Islet of Langerhans (tissue), 1 donor: ENCODE data around the gene PDE4C.
A peak's percentile ranks its signal among the peaks of the same experiment; 100 is the strongest.

Experiments used
- FAIRE-seq: peaks from one replicate; lab custom pipeline; 2011; peaks lifted over from hg19 to GRCh38; lab: Jason Lieb, UNC

Gene PDE4C

GRCh38 chr19:18198374-18198773 is 27.9 kb downstream of the PDE4C start:
- no peak for FAIRE-seq

- no peak for FAIRE-seq
Measured at GRCh38 chr19:18197941-18198340, 28.3 kb downstream of the PDE4C start.

- no peak for FAIRE-seq
Measured at GRCh38 chr19:18197306-18197705, 28.9 kb downstream of the PDE4C start.

GRCh38 chr19:18196511-18196845 is 29.8 kb downstream of the PDE4C start:
- FAIRE-seq = no peak

- no peak for FAIRE-seq
Measured at GRCh38 chr19:18194554-18195238, 31.5 kb downstream of the PDE4C start.

GRCh38 chr19:18194181-18194530 is 32.1 kb downstream of the PDE4C start:
- FAIRE-seq = no peak

- FAIRE-seq = no peak
Measured at GRCh38 chr19:18193388-18194180, 32.7 kb downstream of the PDE4C start.

GRCh38 chr19:18192673-18193387 is 33.4 kb downstream of the PDE4C start, which contains the start of gene MPV17L2:
Gene MPV17L2 (plus strand): TSS chr19:18193218. CDS start chr19:18193282, 64 bp downstream.
- peak; percentile 97 for FAIRE-seq

GRCh38 chr19:18191640-18192062 is 34.6 kb downstream of the PDE4C start:
- no peak for FAIRE-seq

GRCh38 chr19:18190278-18190677 is 36.0 kb downstream of the PDE4C start:
- no peak for FAIRE-seq

- no peak for FAIRE-seq
Measured at GRCh38 chr19:18185538-18185937, 40.7 kb downstream of the PDE4C start.

GRCh38 chr19:18183529-18183928 is 42.7 kb downstream of the PDE4C start:
- no peak for FAIRE-seq

GRCh38 chr19:18179957-18180356 is 46.3 kb downstream of the PDE4C start:
- no peak for FAIRE-seq

GRCh38 chr19:18176367-18177310 is 49.6 kb downstream of the PDE4C start:
- FAIRE-seq = no peak

- FAIRE-seq = no peak
Measured at GRCh38 chr19:18174983-18175382, 51.3 kb downstream of the PDE4C start.
